CD4-positive, alpha-beta T cell treated with Interleukin-21 for 1 hour (primary cell): ENCODE results near the gene PARP3.
A peak's percentile ranks its signal among the peaks of the same experiment; 100 is the strongest.

Experiments used
- DNase-seq: peaks from one replicate; pipeline ENCODE4 v3.0.0-alpha.2; 2020

Gene PARP3

GRCh38 chr3:51949121-51949520 is 7.0 kb downstream of the PARP3 start:
- DNase-seq = no peak

DNA sequence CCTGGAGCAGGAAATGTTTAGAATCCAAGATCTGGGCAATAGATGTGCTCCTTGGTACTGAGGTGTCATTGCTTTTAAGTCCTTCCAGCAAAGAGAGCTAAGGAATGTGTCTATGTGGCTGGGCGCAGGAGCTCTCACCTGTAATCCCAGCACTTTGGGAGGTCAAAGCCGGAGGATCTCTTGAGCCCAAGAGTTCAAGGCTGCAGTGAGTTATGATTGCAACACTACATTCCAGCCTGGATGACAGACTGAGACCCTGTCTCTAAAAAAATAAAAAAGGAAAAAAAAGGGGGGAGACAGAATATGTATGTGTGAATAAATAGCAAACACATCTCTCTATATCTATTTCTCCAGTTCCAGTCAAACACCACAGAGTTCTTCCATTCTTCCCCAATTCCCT is 8.7 kb downstream of the PARP3 start:
- DNase-seq = no peak

- no peak for DNase-seq
Observed at GRCh38 chr3:51953445-51953844, 11.3 kb downstream of the PARP3 start.

DNA sequence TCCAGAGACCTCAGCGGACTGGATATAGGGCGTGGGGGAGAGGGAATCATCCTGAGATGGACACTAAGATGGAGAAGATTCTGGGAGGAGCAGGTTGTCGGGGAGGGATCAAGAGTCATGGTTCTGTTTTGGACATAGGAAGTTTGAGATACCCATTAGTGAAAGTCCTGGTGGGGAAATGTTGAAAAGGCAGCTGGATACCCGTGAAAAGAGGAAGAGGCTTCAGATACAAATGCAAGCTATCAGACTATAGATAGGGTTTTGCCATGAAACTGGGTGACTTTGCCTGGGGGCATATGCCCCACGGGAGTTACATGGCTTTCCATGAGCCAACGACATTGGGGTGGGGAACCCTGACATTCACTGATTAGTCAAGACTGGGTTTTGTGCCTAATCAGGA is 11.9 kb downstream of the PARP3 start:
- DNase-seq = no peak

GRCh38 chr3:51954713-51955112 is 12.6 kb downstream of the PARP3 start:
- DNase-seq = no peak

DNA sequence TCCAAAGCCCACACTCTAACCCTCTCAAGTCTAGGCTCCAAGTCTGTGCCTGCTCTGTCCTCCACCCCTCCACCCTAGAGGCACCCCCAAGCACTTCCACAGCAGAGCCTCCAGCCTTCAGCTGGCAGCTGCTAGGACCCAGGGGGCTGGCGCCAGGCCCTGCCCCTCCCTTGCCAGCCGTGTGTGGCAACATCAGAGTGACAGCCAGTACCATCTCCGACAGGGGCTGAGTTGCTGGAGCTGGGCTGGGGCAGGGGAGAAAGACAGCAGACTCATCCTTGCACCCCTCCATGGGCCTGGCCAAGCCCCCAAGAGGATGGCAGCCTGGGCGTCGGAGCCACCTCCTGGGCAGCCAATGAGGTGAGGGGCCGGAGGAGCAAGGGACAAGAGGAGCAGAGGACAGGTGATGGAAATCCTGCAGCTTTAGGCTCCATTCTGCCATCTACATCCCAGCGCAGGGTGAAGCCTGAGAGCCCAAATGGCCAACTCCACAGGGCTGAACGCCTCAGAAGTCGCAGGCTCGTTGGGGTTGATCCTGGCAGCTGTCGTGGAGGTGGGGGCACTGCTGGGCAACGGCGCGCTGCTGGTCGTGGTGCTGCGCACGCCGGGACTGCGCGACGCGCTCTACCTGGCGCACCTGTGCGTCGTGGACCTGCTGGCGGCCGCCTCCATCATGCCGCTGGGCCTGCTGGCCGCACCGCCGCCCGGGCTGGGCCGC is 13.2 kb downstream of the PARP3 start, which contains the start of gene GPR62:
GPR62 (plus strand) TSS at position 207 of the 718 bp plus-strand sequence; CDS start at position 479, 272 bp downstream.
- no peak for DNase-seq

DNA sequence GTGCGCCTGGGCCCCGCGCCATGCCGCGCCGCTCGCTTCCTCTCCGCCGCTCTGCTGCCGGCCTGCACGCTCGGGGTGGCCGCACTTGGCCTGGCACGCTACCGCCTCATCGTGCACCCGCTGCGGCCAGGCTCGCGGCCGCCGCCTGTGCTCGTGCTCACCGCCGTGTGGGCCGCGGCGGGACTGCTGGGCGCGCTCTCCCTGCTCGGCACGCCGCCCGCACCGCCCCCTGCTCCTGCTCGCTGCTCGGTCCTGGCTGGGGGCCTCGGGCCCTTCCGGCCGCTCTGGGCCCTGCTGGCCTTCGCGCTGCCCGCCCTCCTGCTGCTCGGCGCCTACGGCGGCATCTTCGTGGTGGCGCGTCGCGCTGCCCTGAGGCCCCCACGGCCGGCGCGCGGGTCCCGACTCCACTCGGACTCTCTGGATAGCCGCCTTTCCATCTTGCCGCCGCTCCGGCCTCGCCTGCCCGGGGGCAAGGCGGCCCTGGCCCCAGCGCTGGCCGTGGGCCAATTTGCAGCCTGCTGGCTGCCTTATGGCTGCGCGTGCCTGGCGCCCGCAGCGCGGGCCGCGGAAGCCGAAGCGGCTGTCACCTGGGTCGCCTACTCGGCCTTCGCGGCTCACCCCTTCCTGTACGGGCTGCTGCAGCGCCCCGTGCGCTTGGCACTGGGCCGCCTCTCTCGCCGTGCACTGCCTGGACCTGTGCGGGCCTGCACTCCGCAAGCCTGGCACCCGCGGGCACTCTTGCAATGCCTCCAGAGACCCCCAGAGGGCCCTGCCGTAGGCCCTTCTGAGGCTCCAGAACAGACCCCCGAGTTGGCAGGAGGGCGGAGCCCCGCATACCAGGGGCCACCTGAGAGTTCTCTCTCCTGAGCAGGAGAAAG is 14.0 kb downstream of the PARP3 start:
- DNase-seq = peak; percentile 39

DNA sequence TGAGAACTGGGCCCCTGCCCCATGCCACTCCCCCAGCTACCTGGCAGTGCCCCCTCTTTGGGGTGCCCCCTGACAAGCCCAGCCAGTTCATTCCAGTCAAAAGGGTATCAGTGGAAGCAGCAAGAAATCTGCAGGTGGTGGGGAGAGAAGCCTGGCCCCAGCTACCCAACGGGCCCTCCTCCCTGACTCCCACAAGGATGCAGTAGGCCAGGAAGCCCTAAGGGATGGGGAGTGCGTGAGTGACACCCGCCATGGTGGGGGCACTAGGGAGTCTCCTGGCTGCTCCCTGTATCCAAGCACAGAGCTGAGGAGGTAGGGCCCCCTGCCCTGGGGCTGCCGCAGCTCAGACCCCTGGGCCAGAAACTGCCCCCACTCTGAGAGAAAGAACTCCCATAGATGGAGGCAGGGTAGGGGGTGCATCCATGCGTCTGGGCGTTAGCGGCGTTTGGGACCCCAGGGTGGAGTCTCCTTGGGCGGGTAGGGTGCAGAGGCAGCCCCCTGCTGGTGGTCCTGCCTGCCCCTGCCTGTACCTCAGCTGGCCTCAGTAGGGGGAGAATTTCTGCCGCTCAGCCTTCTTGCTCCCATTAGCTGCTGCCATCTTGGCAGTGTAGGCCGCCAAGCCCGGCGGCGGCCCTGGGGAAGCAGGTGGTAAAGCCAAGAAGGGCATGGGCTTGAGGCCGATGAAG is 15.5 kb downstream of the PARP3 start:
- no peak for DNase-seq

GRCh38 chr3:51958603-51959521 is 16.7 kb downstream of the PARP3 start:
- no peak for DNase-seq

DNA sequence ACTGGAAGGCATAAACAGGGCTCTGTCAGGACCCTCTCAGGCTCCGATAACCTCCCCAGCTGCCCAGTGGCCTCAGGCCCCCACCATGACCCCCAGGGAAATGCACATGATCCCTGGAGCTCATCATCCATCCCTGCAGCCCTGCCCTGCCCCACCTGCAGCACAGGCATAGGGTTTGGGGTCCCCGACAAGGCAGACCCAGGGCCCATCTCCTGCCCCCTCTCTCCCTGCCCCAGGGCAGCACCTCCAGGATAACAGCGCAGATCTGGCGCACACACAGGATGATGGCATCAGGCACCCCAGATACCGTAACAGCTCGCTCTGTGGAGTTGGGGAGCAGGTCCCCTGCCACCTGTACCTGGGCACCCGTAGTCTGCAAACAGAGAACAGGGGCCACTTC is 17.5 kb downstream of the PARP3 start:
- DNase-seq = no peak

DNA sequence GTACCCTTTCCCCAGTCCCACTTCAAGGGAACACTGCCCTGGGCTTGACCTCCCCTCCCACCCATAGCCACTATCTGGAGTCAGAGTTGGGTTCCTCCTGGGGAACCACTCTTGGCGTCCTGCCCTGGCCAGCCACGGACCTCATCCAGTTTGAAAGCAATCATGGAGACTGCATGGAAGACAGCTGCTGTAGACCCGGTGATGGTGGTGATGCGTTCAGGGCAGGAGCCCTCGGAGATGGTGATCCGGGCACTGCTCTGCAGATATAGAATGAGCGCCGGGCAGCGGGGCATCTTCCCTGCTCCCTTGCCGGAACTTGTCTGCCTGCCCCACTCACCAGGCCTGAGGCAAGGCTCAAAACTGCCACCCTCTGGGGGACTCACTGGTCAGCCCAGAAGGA is 18.2 kb downstream of the PARP3 start:
- no peak for DNase-seq

GRCh38 chr3:51961011-51961410 is 18.8 kb downstream of the PARP3 start:
- DNase-seq = no peak

GRCh38 chr3:51961602-51962569 is 19.7 kb downstream of the PARP3 start:
- DNase-seq = no peak

GRCh38 chr3:51962854-51963530 is 20.8 kb downstream of the PARP3 start:
- DNase-seq = no peak

GRCh38 chr3:51963951-51964451 is 21.8 kb downstream of the PARP3 start:
- DNase-seq = no peak

GRCh38 chr3:51964521-51964920 is 22.4 kb downstream of the PARP3 start:
- no peak for DNase-seq

GRCh38 chr3:51966016-51966415 is 23.9 kb downstream of the PARP3 start:
- no peak for DNase-seq

DNA sequence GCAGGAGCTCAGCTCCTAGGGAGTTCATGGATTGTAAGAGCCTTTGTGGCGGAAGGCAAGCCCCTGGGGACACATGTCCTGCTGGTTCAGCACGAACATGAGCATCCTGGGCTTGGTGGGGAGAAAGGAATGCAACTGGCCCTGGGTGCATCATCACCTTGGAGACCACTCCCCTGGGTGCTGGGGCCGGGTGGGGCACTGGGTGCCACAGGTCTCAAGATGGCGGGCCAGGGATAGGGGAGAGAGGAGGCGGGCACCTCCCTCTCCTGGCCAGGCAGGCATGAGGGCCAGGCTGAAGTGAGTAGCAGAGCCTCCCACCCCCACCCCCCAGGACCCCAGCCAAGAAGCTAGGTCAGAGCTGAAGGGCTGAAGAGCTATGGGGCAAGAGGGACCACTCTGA is 24.3 kb downstream of the PARP3 start:
- no peak for DNase-seq

DNA sequence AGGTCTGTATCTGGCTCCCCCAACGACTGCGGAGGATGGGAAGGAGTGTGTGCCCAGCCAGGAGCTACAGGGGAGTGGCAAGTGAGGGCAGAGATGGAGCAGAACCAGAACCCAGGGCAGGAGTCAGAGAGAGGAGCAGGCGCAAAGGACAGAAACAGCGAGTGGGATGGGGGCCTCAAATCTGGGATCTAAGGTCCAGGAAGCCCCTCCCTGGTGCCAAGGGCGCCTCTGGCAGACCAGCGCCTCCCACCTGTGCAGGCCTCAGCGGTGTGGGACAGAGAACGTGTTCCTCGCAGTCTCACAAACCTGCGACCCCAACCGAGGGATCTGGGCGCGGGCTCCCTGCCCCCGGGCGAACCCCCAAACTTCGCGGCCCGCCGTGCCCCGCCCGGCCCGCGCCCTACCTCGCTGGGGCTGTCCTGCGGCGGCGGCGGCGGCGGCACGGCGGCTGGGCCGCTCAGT is 24.8 kb downstream of the PARP3 start:
- DNase-seq = no peak
